HepG2 (cell line): ENCODE measurements around the gene KRTAP10-2. TPM values are rescaled to one million over a fixed set of nuclear protein-coding genes. Genes with fewer than 3 reads are reported as not detected.

Experiments used
- CENPX ChIP-seq: sonication (generic); formaldehyde crosslinking; IDR thresholded peaks from 2 replicates; pipeline ENCODE4 v1.9.0; 2021; ENCODE audit warnings: mild to moderate bottlenecking, missing genetic modification reagents, moderate library complexity
- E2F1 ChIP-seq: sonication (generic); formaldehyde crosslinking; IDR thresholded peaks from 2 replicates; pipeline ENCODE4 v1.5.0; 2020; ENCODE audit warnings: missing genetic modification reagents
- KAT7 ChIP-seq: IDR thresholded peaks from 2 replicates; pipeline ENCODE4 v1.6.1; 2018; ENCODE audit warnings: borderline replicate concordance, missing compliant biosample characterization
- NCOA1 ChIP-seq: sonication (generic); formaldehyde crosslinking; IDR thresholded peaks from 2 replicates; pipeline ENCODE4 v1.9.0; 2021; ENCODE audit warnings: missing genetic modification reagents
- RAD21 ChIP-seq: fragments of 450-650 bp; formaldehyde crosslinking; IDR thresholded peaks from 2 replicates; pipeline ENCODE4 v1.5.0; 2020; ENCODE audit warnings: mild to moderate bottlenecking
- SALL1 ChIP-seq: sonication (generic); formaldehyde crosslinking; IDR thresholded peaks from 2 replicates; pipeline ENCODE4 v1.8.0; 2022; ENCODE audit warnings: mild to moderate bottlenecking, missing genetic modification reagents
- SOX5 ChIP-seq: IDR thresholded peaks from 2 replicates; pipeline ENCODE4 v1.6.1; 2016; ENCODE audit warnings: borderline replicate concordance
- SRF ChIP-seq: IDR thresholded peaks from 2 replicates; pipeline ENCODE4 v1.6.1; 2011; ENCODE audit warnings: mild to moderate bottlenecking, low read depth, low read length, moderate library complexity
- WIZ ChIP-seq: sonication (generic); formaldehyde crosslinking; IDR thresholded peaks from 2 replicates; pipeline ENCODE4 v1.5.1; 2020; ENCODE audit warnings: mild to moderate bottlenecking, missing genetic modification reagents
- ZBTB1 ChIP-seq: sonication (generic); formaldehyde crosslinking; IDR thresholded peaks from 2 replicates; pipeline ENCODE4 v1.4.0; 2020; ENCODE audit warnings: missing genetic modification reagents, borderline replicate concordance
- ZBTB10 ChIP-seq: sonication (generic); formaldehyde crosslinking; IDR thresholded peaks from 2 replicates; pipeline ENCODE4 v1.4.0; 2020; ENCODE audit warnings: missing genetic modification reagents, borderline replicate concordance
- ZNF513 ChIP-seq: sonication (generic); formaldehyde crosslinking; conservative IDR thresholded peaks from 2 replicates; pipeline ENCODE4 v1.5.0; 2020; ENCODE audit warnings: missing genetic modification reagents
- ZNF605 ChIP-seq: sonication (generic); formaldehyde crosslinking; IDR thresholded peaks from 2 replicates; pipeline ENCODE4 v1.8.0; 2022; ENCODE audit warnings: mild to moderate bottlenecking, missing genetic modification reagents
- ZNF687 ChIP-seq: sonication (generic); formaldehyde crosslinking; IDR thresholded peaks from 2 replicates; pipeline ENCODE4 v1.5.1; 2020; ENCODE audit warnings: mild to moderate bottlenecking, missing genetic modification reagents, moderate library complexity
- polyA plus RNA-seq, 8 experiments: library from polyadenylated mRNA; depleted of rRNA in 3 of 8; stranded (reverse) in 7 of 8; unstranded in 1 of 8; fragments of >200 nt; fragmentation: Illumina TruSeq in 4 of 8; extraction: Trizol in 4 of 8; gene quantifications; 2 replicates each; pipeline versions ENCODE4 v1.2.1 to v1.2.3, GENCODE V29; 2011 to 2016; ENCODE audit warnings: low read depth in 4 of 8, missing spikeins in 1 of 8, mixed read lengths in 1 of 8; ENCODE audit not compliant: insufficient read depth in 1 of 8
- total RNA-seq, 5 experiments: library from RNA; depleted of rRNA; stranded (reverse); fragments of >200 nt; fragmentation: Illumina TruSeq; extraction: Trizol; gene quantifications; 2 replicates each; pipeline ENCODE4 v1.2.3, GENCODE V29; 2016; ENCODE audit warnings: low read depth in 1 of 5
- TF ChIP-seq, protein P1 (sequence below), 2 experiments: sonication (generic) in 1 of 2; formaldehyde crosslinking in 1 of 2; IDR thresholded peaks; 2 replicates each; pipeline versions ENCODE4 v1.5.1 to v1.6.1; 2011 to 2020; ENCODE audit warnings: borderline replicate concordance in 1 of 2, low read depth in 1 of 2, low read length in 1 of 2, mild to moderate bottlenecking in 1 of 2, missing genetic modification reagents in 1 of 2, moderate library complexity in 1 of 2

The KRTAP10-2 gene
- total and polyA plus RNA-seq, 2 of the 13 experiments (the other 11 are each of a cell fraction or from before 2014, with no cell fraction given): not detected

GRCh38 chr21:44593598-44594405, 42.5 kb upstream of the KRTAP10-2 start (continued):
- TF ChIP-seq ZNF687 (CRISPR knock-in tag): peak; percentile 100
- no peak; the same call in 1 of the 2 replicates for TF ChIP-seq KAT7 (CRISPR knock-in tag)
- TF ChIP-seq NCOA1 (CRISPR knock-in tag): peak; percentile 78; the same call in 1 of the 2 replicates
- TF ChIP-seq SOX5 (CRISPR knock-in tag): peak; percentile 78
- peak; percentile 97 for TF ChIP-seq SALL1 (CRISPR knock-in tag)
- TF ChIP-seq ZNF513: no peak
- peak; percentile 27; the same call in 1 of the 2 replicates for TF ChIP-seq RAD21
- peak; percentile 60; the same call in 1 of the 2 replicates for TF ChIP-seq E2F1
- TF ChIP-seq ZBTB10 (CRISPR knock-in tag): no peak
- TF ChIP-seq SRF: no peak
- TF ChIP-seq ZBTB1: no peak
- TF ChIP-seq, protein P1, sequence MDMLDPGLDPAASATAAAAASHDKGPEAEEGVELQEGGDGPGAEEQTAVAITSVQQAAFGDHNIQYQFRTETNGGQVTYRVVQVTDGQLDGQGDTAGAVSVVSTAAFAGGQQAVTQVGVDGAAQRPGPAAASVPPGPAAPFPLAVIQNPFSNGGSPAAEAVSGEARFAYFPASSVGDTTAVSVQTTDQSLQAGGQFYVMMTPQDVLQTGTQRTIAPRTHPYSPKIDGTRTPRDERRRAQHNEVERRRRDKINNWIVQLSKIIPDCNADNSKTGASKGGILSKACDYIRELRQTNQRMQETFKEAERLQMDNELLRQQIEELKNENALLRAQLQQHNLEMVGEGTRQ (IDR thresholded peaks at IDR 0.05; ENCODE audit: low read depth, low read length): no peak
- TF ChIP-seq, protein P1 (CRISPR knock-in tag; IDR thresholded peaks at IDR 0.05; ENCODE audit: borderline replicate concordance): peak; percentile 54; the same call in 1 of the 2 replicates
- peak; percentile 68; the same call in 1 of the 2 replicates for TF ChIP-seq ZNF605
- TF ChIP-seq WIZ (CRISPR knock-in tag): peak; percentile 83
- no peak for TF ChIP-seq CENPX (CRISPR knock-in tag)
